ENCODE results near the gene C1QTNF2.

- no peak for TF ChIP-seq CEBPB (IDR thresholded peaks at IDR 0.05)
- TF ChIP-seq EP300 (IDR thresholded peaks at IDR 0.05; ENCODE audit: borderline replicate concordance), result no peak
- no peak for TF ChIP-seq TEAD4 (IDR thresholded peaks at IDR 0.05)
- TF ChIP-seq MAX (IDR thresholded peaks at IDR 0.05), result no peak
Measured at GRCh38 chr5:160382346-160382745, 11.9 kb upstream of the C1QTNF2 start.
